HG03045 (cell line): ENCODE results near the gene PRICKLE2.

Source experiments
- ATAC-seq: cut with Tn5 transposase; IDR thresholded peaks from one replicate; pipeline ENCODE4 v1.9.1; 2021; ENCODE audit warnings: mild to moderate bottlenecking, moderate library complexity; ENCODE audit not compliant: unreplicated experiment

The PRICKLE2 gene

DNA sequence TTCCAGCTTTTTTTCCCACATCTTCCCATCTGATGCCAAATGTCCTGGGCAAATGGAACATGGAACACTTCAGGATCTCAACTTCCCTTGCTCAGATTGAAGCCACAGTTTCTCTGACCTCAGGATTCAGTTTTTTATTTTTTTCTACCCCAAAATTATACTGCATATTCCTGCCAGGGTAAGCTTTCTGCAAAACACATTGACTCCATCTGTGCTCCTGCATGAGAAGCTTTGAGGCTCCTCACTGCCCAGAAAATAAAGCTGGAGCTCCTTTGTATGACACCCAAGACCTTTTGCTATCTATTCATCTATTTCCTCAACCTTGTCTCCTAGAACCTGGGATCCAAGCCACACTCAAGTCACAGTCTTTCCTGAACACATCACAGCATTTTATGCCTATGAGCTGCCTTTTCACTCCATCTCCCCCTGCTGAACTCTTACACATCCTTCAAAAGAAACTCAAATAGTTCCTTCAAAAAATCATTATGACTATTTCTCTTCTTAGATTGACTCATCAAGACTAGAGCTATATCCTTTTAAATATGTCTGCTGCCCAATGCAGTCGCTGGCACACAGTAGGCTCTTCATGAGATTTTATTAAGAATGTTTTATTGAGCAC is 144.5 kb downstream of the PRICKLE2 start:
- no peak for ATAC-seq

DNA sequence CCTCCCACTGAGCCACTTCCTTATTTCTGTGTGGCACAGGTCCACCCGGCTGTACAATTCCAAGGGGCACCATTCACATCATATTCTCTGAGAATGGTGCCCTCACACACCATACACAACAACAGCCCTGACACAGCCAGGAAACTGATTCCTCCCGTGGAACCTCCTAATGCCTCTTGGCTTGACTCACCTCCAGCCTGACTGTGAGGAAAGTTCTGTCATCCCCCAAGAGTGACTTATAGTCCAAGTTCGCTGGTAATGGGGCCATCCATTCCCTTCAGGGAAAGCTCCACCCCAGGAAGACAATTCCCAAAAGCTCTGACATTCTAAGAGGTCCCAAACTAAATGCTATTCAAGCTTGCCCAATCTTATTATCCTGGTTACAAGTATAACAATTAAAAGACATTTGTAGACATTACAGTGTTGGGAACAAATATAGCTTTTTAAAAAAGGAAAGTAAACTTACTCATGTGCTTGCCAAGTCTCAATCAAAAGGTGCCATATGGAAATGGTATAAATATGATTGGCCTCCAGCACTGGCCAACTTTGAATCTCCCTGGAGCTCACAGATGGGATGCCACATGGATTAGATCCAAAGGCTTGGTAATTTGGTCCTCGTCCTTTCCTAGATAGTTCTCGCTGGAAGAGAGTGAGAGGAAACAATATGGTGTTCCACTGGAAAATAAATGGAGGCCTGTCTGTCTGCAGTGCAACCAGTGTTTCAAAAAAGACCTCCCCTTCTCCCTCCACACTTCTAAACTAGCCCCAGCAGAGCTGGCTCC is 145.7 kb downstream of the PRICKLE2 start:
- no peak for ATAC-seq

DNA sequence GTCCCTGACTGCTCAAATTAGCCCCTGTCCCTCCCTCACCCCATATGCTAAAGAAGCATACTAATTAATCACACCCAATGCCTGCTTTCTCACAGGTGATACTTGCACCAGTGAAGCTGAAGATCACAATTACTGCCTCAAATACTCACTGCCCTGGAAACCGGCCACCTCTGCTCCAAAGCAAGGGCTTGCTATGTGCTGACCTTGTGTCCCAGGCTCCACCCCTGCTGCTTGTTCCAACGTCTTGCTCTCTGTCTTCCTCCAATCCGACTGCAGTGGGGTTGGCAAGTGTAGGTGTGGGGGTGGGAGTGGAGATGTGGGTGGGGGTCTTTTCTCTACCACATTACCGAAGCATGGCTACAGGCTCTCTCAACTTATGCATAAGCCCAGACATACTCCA is 146.3 kb downstream of the PRICKLE2 start:
- ATAC-seq = no peak

DNA sequence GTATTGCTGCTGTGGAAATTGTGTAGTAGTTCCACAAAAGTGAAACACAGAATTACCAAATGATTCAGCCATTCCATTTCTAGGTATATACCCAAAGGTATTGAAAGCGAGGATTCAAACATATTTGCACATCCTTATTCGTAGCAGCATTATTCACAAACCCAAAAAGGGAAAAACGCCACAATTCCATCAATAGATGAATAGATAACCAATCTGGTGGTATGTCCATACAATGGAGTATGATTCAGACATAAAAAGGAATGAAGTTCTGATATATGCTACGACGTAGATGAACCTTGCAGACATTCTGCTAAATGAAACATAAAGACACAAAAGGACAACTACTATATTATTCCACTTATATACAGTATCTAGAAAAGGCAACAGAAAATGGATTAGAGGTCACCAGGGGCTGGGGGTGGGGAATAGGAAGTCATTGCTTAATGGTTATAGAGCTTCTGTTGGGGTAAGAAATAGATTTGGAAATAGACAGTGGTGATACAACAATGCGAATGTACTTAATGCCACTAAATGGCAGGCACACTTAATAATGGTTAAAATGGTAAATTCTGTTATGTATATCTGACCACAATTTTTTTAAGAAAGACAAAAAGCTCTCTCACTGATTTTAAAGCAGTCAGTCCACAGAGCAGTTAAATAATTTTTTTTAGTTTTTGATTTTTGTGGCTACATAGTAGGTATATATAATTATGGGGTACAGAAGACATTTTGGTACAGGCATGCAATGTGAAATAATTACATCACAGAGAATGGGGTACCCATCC is 150.2 kb downstream of the PRICKLE2 start:
- ATAC-seq = no peak

DNA sequence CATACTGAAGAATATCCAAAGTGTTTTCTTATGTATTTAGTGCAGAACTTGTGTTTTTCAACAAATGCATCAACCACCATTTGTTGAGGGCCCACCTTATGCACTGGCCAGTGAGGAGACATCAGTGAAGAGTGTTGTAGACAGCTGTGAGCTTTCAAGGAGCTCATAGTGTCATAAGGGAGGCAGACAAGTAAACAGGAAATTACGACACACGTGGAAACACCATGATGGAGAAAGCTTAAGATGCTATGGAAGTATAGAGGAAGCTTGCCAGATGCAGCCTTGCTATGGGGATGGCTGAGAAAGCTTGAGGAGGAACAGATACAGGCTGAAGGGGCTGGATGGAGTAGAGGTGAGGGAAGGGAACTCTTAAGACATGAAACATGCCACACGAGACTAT is 151.2 kb downstream of the PRICKLE2 start:
- no peak for ATAC-seq

DNA sequence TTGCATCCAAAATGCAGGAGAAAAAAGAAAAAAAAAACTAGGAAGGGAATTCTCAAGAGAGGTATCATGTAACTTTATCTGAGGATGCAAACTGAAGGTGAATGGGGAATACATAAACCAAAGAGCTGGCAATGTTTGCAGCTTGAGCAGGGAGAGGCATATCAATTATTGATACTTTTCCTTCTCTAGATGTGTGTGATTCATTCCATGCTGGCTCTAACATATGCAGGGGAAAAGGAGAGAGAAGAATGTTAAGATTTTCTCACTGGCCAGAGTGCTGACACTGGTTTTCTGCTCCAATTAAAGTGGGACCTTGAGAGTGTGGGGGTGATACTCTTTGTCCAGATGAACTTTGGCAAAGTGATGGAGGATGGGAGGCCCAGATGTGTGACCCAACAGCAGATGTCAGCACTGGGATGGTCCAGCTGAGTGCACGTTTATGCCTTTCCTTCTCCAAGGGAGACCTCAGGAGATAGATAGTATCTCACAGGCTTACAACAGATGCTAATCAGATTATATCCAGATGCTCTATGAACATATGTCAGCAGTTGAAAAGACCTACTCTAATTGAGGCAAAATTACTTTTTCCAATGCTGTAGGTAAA is 152.0 kb downstream of the PRICKLE2 start:
- no peak for ATAC-seq

DNA sequence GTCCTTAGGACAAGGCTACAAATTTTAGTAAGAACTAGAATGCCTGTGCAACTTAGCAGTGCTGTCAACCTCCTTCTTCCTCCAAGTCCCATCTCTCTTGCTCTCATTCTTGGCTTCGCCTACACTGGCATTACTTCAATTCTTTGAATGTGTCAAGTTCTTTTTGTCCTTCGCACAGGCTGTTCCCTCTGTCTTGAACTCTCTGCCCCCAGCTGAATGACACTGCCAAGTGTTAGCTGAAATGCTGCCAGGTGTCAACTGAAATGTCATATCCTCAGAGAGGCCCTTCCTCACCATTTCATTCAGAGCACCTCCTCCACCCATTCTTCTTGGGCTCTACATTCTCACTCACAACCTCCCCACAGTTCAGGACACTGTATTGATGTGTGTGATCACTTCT is 153.1 kb downstream of the PRICKLE2 start:
- no peak for ATAC-seq

DNA sequence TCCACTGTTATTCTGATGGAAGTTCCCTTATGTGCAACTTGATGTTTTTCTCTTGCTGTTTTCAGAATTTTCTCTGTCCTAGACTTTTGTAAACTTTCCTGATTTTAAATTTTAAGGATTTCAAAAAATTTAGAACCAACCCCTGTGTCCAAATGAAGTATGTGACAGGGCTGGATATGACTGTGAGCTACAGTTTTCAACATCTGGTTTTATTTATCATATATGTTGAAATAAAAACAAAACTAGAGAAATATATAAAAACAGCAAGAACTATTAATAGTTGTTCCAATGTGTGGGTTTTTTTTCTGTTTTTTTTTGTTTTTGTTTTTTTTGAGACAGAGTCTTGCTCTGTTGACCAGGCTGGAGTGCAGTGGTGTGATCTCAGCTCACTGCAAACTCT is 154.6 kb downstream of the PRICKLE2 start:
- no peak for ATAC-seq

DNA sequence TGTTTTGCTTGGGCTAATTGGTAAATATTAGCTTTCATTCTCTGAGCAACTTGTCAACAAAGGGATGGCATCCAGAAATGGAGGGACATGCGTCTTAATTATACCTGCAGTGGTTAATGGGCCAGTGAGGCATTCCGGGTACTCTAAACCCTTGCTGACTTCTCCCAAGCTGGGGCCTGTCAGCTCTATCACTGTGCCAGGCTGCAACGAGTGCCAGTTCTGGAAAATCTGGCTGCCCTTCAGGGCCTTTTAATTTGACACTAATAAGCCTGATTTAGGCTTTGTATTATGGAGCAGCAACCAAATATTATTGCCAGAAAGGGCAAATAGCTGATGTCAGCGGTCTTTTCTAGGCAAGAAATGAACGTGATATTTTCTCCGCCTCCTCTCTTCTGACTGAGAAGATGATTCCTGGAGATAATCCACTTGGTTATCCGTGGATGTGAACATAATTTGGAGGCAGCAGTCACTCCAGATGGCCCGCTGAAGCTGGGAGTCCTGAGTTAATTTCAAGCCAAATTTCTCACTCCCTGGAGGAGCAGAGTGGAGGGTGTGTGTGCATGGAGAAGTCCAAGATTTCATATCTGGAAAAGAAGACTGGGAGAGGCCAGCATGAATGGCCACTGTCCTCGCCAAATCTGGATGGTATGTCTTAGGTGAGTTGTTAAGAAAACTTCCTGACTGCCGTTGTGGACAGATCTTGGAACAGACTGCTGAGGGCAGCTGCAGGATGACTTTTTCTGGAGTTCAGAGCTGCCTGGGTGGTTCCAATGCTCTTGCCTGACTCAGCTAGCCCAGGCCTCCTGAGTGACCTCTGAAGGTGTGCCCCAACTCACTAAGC is 157.5 kb downstream of the PRICKLE2 start:
- ATAC-seq = no peak

DNA sequence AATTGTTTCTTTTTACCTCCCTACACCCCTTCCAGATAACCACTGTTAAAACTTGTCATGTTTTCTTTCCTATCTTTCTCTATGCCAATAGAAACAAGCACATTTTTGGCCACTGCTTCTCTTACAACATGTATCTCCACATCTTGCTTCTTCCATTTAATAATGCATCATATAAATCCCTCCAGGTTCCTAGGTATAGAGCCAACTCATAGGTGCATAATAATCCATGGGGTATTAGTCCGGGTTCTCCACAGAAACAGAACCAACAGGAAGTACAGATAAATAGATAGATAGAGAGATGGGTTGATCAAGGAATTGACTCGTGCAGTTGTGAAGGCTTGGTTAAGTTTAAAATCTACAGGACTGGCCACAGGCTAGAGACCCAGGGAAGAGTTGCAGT is 160.5 kb downstream of the PRICKLE2 start:
- ATAC-seq = no peak

DNA sequence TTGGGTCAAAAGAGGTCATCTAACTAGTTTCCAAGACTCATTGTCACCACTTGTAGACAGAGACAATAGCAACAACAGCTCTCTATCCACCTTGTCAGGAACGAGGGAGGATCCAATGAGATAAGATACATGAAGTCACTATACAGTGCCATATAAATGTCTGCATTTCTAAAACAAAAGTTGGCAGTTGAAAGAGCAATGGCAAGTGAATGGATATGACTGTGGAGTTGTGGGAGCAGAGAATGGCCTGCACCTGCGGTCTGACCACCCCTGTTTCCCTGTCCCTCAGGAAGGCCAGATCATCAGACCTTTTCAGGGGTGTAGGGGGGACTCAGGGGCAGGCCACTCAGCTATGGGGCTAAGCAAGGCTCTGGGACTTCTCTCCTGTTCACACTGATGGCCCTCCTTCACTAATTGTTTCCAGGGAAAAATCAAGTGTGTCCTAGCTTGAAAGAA is 161.3 kb downstream of the PRICKLE2 start:
- ATAC-seq = no peak

DNA sequence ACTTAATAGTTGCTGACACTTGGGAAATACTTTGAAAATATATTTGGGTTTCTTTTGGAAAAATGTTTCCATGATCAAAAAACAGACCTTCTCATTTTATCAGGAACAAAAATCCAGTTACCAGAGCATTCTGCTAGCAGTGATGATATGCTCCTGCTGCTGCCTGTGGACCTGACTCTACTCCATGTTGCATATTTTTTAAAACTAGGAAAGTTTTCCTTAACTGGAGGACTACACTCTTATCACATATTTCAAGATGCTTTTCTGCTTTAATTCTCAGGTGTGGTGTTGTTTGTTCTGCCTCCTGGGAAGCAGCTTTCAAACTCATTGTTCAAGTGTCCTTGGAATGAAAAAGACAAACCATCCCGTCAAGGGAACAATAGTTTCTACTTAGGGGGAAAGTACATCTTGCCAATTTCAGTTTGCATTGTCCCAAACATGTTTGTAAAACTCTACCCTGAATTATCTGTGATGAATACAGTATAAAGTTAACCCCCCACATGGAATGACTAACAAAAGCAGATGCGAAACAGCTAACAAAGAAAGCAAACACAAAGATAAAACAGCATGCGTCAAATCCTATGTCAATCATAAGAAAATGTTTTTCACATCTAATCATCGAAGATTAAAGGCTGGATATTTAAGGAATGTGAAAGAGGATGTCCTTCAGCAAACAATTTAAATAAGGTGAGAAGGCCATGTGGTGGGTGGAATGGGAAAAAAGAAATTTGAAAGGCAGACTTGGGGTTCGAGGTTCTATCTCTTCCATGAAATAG is 161.9 kb downstream of the PRICKLE2 start:
- no peak for ATAC-seq

DNA sequence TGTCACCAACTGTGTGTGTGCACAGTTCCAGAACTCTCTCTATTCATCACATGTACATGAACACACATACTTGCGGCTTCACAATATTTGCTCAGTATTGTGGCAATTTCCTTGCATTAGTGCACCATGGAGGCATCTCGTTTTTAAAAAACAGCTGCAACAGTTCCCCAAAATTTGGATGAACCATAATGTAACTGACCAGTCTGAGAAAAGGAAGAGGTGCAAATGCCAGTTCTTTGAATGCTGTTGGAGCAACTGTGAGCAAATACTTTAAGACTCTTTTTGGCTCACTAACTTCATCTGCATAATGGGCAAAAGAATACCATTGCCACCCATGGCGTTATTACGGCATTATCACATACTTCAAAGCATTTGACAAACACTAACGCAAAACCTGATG is 163.6 kb downstream of the PRICKLE2 start:
- ATAC-seq = no peak

DNA sequence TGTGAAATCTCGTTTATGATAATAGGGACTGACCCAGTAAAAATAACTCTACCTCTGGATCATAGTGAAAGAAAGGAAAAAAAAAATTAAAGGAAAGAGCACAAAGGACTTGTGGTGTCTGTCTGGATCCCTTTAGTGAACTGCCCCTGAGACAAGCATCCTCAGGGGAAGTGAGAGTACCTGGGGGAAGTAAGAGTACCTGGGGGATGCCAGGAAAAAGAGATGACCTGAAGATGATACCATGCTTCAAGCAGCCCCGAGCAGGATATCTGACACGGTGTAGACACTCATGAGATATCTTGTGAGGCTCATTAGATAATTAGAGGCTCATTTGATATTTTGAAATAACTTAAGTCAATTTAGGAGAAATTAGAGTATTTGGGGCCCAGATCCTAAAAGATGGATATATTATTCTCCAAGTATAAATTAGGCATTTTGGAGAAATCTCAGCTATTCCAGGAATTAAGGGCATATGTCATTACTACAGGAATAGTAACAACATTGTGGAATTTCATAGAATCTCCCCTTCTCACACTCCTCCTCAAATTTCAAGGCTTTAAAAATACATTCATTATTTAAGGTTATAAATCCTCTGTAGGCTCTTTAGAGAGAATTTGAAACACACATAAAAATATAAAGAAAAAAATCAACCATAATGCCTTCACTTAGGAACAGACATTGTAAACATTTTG is 165.6 kb downstream of the PRICKLE2 start:
- no peak for ATAC-seq

DNA sequence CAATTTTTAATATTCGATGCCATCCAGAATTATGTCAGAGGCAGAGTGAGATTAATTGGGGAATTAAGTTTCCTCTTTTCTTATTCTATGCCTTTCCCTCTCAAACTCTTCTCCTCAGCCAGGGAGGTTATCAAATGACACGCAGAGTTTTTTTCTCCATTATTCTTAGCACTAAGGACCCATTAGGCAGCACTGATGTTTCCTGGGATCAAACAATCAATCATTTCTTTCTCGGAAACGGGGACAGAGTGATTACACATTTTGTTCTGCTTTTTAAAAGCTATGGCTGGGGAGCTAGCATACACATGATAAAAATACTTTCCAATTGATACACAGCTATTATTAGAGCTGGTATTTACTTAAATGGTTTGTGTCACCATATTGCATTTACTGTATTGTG is 166.7 kb downstream of the PRICKLE2 start:
- ATAC-seq = no peak

DNA sequence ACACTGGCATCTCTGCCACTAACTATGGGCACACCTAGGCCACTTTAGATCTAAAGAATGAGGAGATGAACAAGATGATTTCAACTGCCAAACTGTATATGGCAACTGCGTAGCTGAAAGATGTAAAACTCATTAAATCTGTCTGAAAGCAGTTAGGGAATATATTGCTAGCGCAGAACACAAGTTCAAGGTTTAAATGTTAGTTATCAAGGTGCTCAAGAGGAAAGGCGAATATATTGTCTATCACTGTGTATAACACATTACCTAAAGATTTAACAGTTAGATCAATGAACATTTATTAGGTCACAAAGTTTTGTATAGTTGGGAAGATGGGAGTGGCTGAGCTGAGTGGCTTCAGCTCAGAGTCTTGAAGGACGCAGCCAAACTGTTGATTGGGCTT is 168.0 kb downstream of the PRICKLE2 start:
- ATAC-seq = no peak

DNA sequence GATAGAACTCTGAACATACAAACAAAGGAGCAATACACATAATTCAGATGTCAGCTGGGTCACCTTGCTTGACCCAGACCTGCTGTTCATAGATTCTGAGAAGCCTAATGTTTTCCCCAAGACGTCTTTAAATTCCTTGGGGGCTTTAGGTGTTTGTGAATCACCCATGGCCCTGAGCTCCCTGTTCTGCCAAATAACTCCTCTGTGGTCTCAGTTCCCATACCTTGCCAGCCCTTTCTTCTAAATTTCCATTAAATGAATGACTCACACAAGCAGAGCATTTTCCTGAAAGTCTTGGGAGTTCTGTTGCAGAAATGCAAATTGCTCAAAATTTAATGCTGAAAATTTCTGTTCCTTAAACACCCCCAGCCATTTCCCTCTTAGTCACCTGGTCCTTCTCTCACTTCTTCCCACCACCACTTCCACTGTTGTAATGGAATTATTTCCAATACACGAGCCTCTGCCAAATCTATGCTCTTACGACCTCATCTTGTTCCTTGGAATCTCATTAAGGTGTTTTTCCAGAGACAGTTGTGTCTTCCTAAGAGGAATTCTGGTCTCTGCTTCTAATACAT is 168.6 kb downstream of the PRICKLE2 start:
- no peak for ATAC-seq

DNA sequence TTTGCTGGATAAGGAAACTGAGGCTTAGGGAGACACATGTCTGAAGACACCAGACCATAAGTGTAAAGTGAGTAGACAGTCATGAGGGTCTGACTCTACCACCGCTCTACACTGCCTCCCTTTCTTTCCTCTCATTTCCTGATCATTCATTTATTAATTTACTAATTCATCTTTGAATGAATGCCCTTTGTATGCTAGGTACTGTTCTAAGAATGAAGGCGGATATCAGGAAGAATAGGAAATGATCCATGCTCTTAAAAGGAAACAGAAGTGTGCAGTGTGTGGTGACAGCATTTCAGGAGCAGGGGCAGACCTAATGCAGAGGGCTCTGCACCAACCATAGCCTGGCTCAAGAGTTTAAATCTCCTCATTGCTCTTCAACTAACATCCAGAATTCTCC is 170.2 kb downstream of the PRICKLE2 start:
- ATAC-seq = no peak

DNA sequence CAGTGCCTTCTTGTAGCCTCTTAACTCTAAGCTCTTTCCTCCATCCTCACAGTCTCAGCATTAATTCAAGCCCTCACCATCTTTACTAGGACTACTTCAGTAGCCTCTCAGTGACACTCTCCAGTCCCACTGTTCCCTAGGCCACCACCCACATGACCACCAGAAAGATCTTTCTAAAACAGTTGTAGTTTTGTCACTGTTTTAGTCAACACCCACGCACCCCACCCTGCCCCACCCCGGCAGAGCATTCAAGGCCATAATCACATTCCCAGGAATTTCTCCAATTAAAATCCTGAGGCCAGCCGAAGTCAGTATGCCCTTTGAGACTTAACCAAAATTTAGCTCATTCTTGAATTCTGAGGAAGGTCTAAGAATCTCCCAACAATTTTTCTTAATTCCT is 170.8 kb downstream of the PRICKLE2 start:
- ATAC-seq = no peak
